Loucy (cell line): ENCODE results near the gene NFATC2IP.

Source experiments
- CTCF ChIP-seq: fragments of 200-600 bp; sonication (generic); conservative IDR thresholded peaks from 2 replicates; pipeline ENCODE4 v1.5.1; 2014; ENCODE audit warnings: mild to moderate bottlenecking, antibody characterized with exemption, low read length
- EZH2phosphoT487 ChIP-seq: fragments of 200-600 bp; IDR thresholded peaks from 2 replicates; pipeline ENCODE4 v1.6.1; 2018; ENCODE audit warnings: antibody characterized with exemption, mild to moderate bottlenecking, moderate library complexity, borderline replicate concordance

GRCh38 chr16:28902909-28903308 lies 47.8 kb upstream of the NFATC2IP start:
- no peak for TF ChIP-seq CTCF
- no peak for TF ChIP-seq EZH2phosphoT487
